K562 (cell line): ENCODE measurements around the gene ARMH1. TPM values are rescaled to one million over a fixed set of nuclear protein-coding genes. Genes with fewer than 3 reads are reported as not detected.

Source experiments
- LCOR ChIP-seq: sonication (generic); formaldehyde crosslinking; IDR thresholded peaks from 2 replicates; pipeline ENCODE4 v1.8.0; 2022; ENCODE audit warnings: mild to moderate bottlenecking, missing genetic modification reagents
- POLR2G ChIP-seq: fragments of 200-400 bp; formaldehyde crosslinking; IDR thresholded peaks from 2 replicates; pipeline ENCODE4 v1.6.1; 2017; ENCODE audit warnings: low read depth, mild to moderate bottlenecking, antibody characterized with exemption, low read length, moderate library complexity
- RNF2 ChIP-seq: sonication (generic); IDR thresholded peaks from 2 replicates; pipeline ENCODE4 v1.6.1; 2016
- ZKSCAN8 ChIP-seq: fragments of 200-800 bp; sonication (Bioruptor generic); IDR thresholded peaks from 2 replicates; pipeline ENCODE4 v1.6.1; 2016; ENCODE audit warnings: missing genetic modification characterization, missing compliant biosample characterization
- ZNF318 ChIP-seq, 2 experiments: fragments of 450-650 bp; IDR thresholded peaks; 2 replicates each; pipeline ENCODE4 v1.6.1; 2016; ENCODE audit warnings: mild to moderate bottlenecking in 2 of 2, borderline replicate concordance in 1 of 2, low read depth in 1 of 2, moderate library complexity in 1 of 2
- polyA plus RNA-seq, 8 experiments: library from polyadenylated mRNA; depleted of rRNA in 4 of 8; stranded (reverse) in 5 of 8; unstranded in 3 of 8; fragments of >200 nt; fragmentation: Nextera tagmentation in 2 of 8; fragmentation: Illumina TruSeq in 1 of 8; extraction: Ambion mirVana in 2 of 8; extraction: Trizol in 1 of 8; gene quantifications; 2 replicates each; pipeline versions ENCODE4 v1.2.1 to v1.2.3, GENCODE V29; 2011 to 2014; ENCODE audit warnings: inconsistent platforms in 1 of 8, missing spikeins in 1 of 8
- total RNA-seq, 7 experiments: library from RNA; depleted of rRNA in 6 of 7; stranded (reverse); fragments of >200 nt in 6 of 7; fragmentation: Illumina TruSeq in 2 of 7; extraction: Trizol in 2 of 7; gene quantifications; 2 replicates each; pipeline versions ENCODE4 v1.2.1 to v1.2.3, GENCODE V29; 2011 to 2021; ENCODE audit warnings: low replicate concordance in 1 of 7

The ARMH1 gene
- total and polyA plus RNA-seq, 9 of the 15 experiments (the other 6 are each of a cell fraction or from before 2014, with no cell fraction given): 0.41 TPM; not detected in 8

GRCh38 chr1:44717653-44718052 lies 43.1 kb downstream of the ARMH1 start (continued):
- TF ChIP-seq POLR2G: no peak
- no peak for TF ChIP-seq LCOR (CRISPR knock-in tag)
- no peak for TF ChIP-seq ZNF318 (IDR thresholded peaks at IDR 0.05; ENCODE audit: borderline replicate concordance in 1 of 2, low read depth in 1 of 2)
- TF ChIP-seq ZKSCAN8 (CRISPR knock-in tag): no peak
- TF ChIP-seq RNF2: no peak
